Occipital lobe (tissue), 2 donors: ENCODE data around the gene BFSP2. TPM values are rescaled to one million over a fixed set of nuclear protein-coding genes. Genes with fewer than 3 reads are reported as not detected.

Experiments used
- DNase-seq: peaks from one replicate; lab custom pipeline; 2025; lab: John Stamatoyannopoulos, UW
- total RNA-seq: library from RNA; depleted of rRNA; stranded (reverse); fragments of >200 nt; gene quantifications from one replicate; pipeline ENCODE4 v1.2.3, GENCODE V29; 2014

Gene BFSP2, protein sequence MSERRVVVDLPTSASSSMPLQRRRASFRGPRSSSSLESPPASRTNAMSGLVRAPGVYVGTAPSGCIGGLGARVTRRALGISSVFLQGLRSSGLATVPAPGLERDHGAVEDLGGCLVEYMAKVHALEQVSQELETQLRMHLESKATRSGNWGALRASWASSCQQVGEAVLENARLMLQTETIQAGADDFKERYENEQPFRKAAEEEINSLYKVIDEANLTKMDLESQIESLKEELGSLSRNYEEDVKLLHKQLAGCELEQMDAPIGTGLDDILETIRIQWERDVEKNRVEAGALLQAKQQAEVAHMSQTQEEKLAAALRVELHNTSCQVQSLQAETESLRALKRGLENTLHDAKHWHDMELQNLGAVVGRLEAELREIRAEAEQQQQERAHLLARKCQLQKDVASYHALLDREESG
- total RNA-seq = 1.1 TPM

DNA sequence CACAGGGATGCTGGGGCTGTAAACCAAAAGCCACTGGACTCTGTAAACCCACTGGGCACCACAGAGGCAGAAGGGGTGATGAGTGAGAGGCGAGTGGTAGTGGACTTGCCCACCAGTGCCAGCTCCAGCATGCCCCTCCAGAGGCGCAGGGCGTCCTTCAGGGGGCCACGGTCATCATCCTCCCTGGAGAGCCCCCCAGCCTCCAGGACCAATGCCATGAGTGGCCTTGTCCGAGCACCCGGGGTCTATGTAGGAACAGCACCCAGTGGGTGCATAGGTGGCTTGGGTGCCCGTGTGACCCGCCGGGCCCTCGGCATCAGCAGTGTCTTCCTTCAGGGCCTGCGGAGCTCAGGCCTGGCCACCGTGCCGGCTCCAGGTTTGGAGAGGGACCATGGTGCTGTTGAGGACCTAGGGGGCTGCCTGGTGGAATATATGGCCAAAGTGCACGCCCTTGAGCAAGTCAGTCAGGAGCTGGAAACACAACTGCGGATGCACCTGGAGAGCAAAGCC lies at the start of gene BFSP2:
BFSP2 (plus strand) TSS at position 51 of the 510 bp plus-strand sequence; CDS start at position 79, 28 bp downstream.
- no peak for DNase-seq

DNA sequence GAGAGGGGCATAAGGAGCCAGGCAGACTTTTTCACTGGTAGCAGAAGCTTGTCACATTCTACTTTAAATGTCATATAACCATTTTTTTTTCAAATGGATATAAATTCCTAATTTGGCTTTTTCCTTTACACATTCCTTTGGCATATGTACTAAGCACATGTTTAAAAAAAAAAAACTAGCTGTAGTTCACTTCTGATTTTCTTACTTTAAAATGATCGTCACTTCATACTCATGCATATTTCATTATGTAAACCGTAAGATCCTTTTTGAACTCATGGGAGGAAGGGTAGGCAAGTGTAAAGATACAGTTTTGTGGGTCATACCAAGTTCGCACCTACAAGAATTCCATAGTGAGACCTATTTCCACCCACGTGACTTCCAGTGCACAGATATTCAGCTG lies 45.1 kb upstream of the BFSP2 start:
- no peak for DNase-seq

DNA sequence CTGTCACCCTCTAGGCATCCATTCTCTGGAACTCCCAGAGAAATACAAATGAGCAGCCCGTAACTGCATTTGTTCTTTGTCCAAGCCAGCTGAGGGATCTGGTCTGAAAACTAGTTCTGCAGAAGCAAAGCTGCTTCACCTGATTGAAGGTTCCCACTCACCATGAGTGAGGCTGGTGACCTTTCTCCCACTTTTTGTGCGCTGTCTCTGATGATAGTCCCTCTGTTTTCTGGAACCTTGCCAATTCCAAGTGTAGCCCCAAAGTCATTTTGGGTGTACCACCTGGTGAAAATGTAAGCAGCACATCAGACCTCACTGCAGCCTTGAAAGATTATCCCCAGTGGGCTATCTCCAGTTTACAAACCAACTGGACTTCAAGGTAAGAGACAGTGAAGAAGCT lies 39.4 kb upstream of the BFSP2 start:
- no peak for DNase-seq

DNA sequence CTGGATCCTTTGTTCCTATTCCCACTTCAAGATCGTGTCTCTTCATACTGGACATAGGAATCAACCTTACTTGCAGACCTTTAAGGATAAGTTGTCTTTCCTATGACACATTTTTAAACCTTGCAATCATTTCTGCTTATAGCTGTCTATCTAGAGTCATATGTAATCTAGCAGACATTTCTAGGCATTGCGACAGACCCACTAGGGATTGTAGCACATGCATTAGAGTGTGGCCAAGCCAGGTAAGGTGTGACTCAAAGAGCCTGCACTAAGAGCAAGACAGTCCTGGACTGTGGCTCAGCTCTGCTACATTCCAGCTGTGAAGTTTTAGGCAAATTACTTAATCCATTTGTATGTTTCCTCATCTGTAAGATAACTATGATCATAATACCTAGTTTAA lies 38.8 kb upstream of the BFSP2 start:
- DNase-seq = no peak

DNA sequence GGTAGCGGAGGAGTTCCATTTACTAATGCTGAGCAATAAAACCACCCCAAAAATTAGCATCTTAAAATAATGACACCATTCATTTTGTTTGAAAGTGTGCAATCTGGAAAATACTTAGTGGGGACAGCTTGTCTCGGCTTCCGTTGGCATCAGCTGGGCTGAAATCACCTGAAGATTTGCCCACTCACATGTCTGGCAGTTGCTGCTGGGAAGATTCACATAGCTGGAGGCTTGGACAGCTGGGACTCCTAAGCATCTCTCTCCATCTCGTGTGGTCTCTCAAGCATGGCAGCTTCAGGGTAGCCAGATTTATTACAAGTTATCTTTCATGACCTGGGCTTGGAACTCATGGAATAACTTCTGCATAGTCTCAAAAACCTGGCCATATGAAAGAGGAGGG lies 38.4 kb upstream of the BFSP2 start:
- DNase-seq = no peak

DNA sequence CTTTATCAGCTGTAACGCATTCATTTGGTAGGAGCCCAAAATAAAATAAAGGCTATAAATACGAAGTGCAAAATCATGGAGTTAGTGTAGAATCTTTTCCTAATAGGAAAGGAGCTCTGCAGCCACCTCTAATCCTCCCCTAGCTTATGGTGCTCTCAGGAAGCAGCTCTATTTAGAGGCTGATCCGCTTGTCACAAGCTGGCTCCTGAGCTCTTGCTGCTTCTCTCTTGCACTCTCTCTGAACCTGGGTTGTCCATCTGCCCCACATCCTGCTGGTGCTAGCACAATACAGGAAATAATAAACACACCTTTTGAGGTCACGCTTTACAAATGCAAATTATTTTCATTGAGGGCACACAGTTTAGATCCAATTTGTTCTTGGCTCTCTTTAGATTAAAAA lies 37.3 kb upstream of the BFSP2 start:
- no peak for DNase-seq

DNA sequence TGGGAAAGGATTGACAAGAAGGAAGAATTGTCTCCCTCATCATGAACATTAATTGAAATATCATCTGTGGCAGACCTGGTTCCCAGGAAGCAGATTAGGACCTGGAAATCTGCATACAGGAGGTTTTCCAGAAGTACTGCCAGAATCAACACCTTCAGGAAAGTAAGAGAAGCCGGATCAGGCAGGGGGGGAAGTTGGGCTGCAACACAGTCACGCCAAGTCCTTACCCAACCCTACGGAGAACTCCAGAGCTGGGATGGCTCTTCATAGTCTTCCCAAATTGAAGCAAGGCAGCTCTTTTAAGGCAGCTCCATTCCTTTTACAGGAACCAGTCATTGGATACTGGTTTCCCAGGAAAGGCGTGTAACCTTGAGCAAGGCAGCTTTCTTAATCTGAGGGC lies 35.2 kb upstream of the BFSP2 start:
- no peak for DNase-seq

DNA sequence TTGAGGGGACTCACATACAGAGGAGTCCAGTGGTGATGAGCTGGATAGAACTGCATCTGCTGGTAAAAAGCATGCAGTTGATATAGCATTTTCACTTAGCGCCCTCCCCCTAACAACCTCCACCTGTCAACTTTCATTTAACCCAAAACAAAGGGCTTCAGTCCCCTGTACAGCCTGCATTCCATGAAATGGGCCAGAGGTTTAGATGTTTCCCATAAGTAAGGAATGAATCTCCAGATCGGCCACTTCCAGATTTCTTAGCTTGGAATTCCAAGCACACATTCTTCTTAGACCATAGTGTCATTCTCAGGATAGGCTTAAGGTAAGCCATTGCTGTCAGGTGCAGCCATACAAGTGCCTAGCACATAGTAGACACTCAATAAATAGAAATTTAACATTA lies 32.9 kb upstream of the BFSP2 start:
- DNase-seq = no peak

DNA sequence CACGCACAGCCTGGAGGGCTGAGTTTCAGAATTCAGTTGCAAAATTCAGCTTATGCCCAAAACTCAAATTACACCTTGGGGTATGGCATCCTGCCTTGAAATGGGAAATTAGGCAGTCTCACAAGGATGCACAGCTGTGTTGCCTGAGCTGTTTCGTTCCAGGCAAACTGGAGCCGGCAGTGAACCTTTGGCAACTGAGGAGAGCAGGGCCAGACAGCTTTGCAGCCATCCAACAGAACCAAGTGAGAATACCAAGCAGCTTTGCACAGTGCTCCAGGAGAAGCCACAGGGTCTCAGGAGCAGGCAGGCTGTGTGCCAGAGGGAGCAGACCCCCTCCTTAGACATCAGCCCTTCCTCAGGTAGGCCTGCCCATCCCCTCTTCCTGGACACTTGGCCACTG lies 32.5 kb upstream of the BFSP2 start:
- no peak for DNase-seq

DNA sequence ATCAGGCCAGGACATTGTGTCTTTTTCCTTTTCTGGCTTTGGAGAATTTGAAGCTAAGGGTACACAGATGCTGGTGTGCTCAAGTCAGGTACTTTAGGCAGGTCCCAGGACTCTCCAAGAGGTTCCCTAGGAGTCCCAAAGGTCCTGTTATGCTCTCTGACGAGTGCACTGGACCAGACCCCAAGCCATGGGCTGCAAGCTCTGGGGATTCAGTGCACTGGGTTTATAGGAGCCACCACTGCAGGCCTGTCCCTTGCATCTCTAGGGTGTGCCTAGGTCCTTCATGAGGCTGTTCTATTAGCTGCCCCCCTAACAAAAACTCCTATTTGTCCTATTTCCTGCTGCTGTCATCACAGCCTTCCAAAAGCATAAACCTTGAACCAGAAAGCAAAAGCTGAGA lies 31.9 kb upstream of the BFSP2 start:
- DNase-seq = no peak

DNA sequence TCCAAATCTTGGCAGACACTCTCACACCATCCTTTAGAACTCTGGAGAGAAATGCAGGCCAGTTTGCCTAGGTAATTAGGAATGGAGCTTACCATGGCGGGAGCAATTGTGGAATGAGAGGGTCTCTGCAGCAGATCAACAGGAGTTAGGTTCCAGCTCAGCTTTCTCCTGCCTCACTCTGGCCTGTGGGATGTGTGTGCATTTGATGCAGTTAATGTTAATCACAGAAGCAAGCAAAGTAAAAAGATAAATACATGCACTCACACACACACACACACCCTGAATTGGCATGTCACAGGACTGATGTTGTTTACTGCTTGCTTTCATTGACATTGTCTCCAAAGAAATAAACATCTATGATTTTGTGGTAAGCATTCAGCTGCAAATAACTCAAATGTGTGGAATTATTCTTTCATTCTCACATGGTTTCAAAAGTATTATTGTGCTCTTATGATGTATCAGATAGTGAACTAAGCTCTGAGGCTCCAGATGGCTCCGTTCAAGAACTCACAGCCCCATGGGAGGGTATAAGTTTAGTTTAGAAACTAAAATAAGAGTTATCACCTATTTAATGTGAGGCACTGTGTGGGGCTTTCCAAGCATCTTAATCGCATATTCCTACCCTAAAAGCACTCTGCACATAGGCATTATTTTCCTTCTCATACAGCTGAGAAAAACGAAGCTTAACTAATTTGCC lies 31.3 kb upstream of the BFSP2 start:
- DNase-seq = no peak

DNA sequence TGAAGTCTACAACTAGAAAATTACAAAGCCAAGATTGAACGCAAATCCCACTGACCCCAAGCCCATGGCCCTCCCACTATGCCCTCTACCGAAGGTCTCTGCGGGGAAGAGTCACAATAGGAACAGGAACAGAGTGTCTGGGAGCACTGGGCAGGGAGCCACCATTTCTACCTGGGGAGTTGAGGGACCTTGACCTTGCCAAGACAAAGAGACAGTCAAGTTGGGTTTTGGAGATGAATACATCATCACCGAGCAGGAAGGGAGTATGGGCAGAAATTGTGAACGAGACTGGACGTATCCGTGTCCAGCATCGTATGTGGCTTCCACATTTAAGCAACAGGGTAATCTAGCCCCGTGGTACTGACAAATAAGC lies 30.8 kb upstream of the BFSP2 start:
- no peak for DNase-seq

DNA sequence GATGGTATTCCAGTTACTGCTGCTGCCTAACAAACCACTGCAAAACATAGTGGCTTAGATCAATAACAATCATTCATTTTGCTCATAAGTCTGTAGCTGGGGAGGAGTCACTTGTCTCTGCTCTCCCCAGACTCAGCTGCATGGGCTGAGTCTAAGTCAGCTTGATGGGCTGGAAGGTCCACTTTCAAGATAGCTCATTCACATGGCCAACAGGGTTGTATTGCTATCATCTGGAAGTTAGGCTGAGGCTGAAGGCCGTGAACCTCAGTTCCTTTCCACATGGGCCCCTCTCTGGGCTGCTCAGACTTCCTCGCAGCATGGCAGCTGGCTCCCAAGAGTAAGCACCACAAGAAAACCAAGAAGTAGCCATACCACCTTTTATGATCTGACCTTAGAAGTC lies 28.7 kb upstream of the BFSP2 start:
- no peak for DNase-seq

DNA sequence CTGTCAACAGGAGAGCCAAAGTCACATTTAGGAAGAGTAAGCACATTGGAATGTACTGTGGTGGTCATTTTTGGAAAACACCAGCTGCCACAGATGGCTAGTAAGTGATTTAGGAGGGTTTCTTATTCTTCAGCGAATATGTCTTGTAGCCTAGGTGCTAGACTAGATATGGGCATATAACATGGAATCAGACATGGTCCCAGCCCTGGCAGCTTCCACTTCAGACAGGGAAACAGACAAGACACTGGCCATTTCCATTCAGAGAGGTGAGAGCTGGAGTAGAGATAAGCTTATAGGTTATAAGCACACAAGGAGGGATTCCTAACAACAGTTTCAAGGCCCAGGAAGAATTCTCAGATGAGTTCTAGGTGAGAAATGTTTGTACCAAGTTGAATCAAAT lies 28.2 kb upstream of the BFSP2 start:
- no peak for DNase-seq

DNA sequence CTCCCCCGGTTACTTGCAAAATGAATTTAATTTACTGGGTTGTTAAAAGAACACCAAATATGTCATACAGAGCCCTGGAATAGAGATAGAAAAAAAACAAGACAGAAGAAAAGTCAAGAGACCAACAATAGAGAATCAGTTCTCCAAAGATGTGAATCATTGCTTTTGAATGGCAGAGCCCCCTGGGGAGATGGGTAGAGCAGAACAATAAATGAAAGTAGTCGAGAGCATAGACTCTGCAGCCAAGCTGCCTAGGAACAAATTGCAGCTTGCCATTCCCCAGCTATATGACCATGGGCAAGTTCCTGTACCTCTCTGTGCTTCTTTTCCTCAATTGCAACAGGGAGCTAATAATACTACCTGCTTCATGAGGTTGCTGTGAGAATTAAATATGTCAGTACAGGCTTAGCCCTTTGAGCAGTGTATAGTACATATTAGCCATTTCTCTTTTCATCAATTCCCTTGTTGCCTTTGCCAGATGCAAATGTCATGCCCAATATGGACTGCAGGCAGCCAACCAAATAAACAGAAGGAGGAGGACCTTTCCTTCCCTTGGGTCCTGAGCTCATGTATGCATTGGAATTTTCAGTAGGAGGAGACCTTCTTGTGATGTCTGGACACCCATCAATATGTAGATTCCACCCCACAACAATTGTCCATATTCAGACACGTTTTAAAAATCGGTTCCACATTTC lies 25.0 kb upstream of the BFSP2 start:
- DNase-seq = no peak

DNA sequence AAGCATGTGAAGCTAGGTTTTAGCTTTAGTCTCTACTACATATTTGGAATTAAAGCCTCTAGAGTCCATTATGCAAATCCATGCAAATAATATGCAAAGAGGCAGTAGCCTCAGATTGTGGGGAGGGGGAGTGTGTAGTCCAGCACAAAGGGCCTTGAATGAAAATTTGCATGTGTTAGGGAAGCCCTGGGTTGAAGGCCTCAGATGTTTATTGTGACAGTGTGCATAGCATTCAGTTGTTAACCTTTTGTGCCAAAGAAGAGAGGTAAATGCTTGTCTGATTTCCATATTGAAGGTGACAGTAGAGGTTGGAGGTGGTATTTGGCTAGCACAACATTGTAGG lies 24.5 kb upstream of the BFSP2 start:
- DNase-seq = no peak

DNA sequence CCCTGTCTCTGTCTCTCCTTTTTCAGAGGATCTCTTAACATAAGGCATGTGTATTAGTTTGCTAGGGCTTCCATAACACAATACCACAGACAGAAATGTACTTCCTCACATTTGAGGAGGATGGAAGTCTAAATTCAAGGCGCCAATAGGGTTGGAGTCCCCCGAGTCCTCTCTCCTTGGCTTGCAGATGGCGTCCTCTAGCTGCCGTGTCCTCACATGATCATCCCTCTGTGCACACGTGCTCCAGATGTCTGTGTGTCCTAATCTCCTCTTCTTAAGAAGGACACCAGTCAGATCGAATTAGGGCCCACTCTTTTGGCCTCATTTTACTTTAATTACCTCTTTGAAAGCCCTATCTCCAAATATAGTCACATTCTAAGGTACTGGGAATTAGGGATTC lies 23.0 kb upstream of the BFSP2 start:
- DNase-seq = no peak

DNA sequence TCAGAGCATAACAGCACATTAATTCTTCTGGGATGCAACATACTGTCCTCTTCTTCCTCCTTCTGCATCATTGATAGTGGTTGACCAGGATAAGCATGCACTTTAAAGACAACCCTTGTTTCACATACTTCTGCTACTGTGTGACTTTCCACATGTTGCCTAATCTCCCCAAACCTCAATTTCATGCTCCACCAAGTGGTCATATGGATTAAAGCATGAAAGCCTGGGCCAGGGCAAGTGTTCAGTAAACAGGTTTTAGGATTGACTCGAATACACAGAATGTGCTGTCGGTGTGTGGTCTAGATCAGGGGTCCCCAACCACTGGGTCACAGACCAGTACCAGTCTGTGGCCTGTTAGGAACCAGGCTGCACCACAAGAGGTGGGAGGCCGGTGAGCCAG lies 22.5 kb upstream of the BFSP2 start:
- no peak for DNase-seq

DNA sequence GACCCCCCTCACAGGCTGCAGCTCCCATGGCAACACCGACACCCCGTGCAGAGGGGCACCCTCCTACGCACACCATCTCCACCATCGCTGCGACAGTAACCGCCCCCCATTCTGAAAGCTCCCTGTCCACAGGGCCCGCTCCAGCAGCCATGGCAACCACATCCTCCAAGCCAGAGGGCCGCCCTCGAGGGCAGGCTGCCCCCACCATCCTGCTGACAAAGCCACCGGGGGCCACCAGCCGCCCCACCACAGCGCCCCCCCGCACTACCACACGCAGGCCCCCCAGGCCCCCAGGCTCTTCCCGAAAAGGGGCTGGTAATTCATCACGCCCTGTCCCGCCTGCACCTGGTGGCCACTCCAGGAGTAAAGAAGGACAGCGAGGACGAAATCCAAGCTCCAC lies 19.9 kb upstream of the BFSP2 start:
- DNase-seq = no peak

DNA sequence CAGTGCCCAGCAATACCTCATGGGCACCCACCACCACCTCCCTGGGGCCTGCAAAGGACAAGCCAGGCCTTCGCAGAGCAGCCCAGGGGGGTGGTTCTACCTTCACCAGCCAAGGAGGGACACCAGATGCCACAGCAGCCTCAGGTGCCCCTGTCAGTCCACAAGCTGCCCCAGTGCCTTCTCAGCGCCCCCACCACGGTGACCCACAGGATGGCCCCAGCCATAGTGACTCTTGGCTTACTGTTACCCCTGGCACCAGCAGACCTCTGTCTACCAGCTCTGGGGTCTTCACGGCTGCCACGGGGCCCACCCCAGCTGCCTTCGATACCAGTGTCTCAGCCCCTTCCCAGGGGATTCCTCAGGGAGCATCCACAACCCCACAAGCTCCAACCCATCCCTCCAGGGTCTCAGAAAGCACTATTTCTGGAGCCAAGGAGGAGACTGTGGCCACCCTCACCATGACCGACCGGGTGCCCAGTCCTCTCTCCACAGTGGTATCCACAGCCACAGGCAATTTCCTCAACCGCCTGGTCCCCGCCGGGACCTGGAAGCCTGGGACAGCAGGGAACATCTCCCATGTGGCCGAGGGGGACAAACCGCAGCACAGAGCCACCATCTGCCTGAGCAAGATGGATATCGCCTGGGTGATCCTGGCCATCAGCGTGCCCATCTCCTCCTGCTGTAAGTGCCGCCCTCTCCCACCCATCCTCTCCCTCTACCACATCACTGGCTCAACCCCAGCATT lies 19.2 kb upstream of the BFSP2 start:
- DNase-seq = no peak

DNA sequence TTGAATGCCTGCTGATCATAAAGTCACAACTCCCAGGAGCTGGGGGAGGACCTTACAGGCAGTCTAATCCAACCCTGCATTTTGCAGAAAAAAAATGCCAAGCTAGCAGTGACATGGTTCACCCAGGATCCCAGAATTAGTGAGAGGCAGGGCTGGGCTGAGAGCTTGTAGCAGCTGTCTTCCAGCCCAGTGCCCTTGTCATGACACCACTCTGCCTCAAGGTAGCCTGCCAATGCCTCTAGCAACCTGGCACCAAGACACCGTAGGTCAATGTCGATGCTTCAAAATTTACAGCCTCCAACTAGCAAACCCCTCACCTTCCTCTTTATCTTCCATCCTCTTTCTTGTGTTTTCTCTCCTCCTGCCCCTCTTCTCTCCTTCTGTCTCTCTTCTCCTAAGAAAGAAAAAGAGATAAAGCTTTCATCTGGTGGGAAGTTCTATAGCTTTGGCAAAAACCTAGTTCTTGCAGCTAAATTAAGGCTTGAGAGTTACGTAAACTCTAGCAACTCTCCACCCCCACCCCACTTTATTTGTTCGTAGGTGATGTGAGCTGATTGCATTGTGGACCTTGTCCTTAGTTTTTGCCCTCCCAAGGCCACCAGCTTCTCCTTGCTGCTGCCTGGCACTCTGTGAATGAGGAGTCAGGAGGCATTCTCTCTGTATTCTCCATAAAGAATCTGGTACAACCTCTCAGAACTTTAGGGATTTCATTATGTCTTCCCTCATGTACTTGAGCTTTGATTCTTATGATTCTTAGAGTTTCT lies 18.3 kb upstream of the BFSP2 start:
- DNase-seq = no peak
